Measurements from ENCODE around the gene MBP. TPM values are rescaled to one million over a fixed set of nuclear protein-coding genes. Genes with fewer than 3 reads are reported as not detected.

MBP gene
- total RNA-seq, 2 experiments from 2014 or later, result 47.0 to 65.7 TPM

GRCh38 chr18:77043541-77044280 is 88.9 kb downstream of the MBP start:
- intact Hi-C loops (cut with DNase I, micrococcal nuclease), result no loop called here
- ATAC-seq, result no peak
- peaks cover 33% of the 10 kb centered on the region for H3K4me1 Mint-ChIP-seq
- no peak overlapping the region for H3K4me3 Mint-ChIP-seq
- H3K36me3 Mint-ChIP-seq (ENCODE audit: low read depth), result peaks cover 46% of the 10 kb centered on the region
- H3K27ac Mint-ChIP-seq, result no peak overlapping the region
- CTCF ChIA-PET, result interaction anchor here (2.0 kb wide), 1 partner anchor 11 kb away, joined by 5 read pairs; no protein-coding TSS in a partner anchor
- H3K9me3 Mint-ChIP-seq (ENCODE audit: low read depth), result no peaks in the 10 kb centered on the region
- DNase-seq, result no peak
- no peaks in the 10 kb centered on the region for H3K27me3 Mint-ChIP-seq
- POLR2A ChIA-PET, result no interaction called here

DNA sequence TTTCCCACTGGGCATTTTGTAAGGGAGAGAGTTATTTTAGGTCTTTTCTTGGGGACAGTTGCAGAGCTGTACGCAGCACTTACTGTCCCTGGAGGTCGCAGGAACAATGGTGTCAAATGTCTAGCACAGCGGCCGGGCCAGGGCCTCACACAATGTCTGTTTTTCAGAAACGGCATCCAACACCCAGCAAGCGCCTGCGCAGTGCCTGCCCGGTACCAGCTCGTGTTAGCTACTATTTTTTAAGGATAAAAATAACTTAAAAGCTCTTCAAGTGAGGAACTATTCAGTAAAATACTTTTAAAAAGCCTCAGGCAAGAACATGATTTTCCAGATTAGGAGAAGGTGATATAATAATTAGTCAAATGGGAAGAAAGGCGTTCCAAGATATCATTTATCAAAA is 90.0 kb downstream of the MBP start:
- DNase-seq (no peak), ATAC-seq (no peak)
- Mint-ChIP-seq H3K27ac (no peak overlapping the region), H3K36me3 (ENCODE audit: low read depth) (peaks cover 41% of the 10 kb centered on the region), H3K4me1 (peaks cover 34% of the 10 kb centered on the region), H3K27me3 (no peaks in the 10 kb centered on the region), H3K4me3 (no peak overlapping the region), H3K9me3 (ENCODE audit: low read depth) (no peaks in the 10 kb centered on the region)
- intact Hi-C loops (cut with DNase I, micrococcal nuclease), result no loop called here
- POLR2A ChIA-PET, result no interaction called here
- CTCF ChIA-PET, result interaction anchor here (1.0 to 2.0 kb wide), 2 partner anchors 12 to 15 kb away, joined by 4 to 5 read pairs; no protein-coding TSS in a partner anchor

- H3K27me3 Mint-ChIP-seq, result no peaks in the 10 kb centered on the region
- ATAC-seq (no peak), DNase-seq (no peak)
- H3K27ac Mint-ChIP-seq, result peak overlapping the region; percentile 9
- ChIA-PET CTCF (interaction anchor here (1.2 kb wide), 1 partner anchor 40 kb away, joined by 3 read pairs; no protein-coding TSS in a partner anchor), POLR2A (no interaction called here)
- no peaks in the 10 kb centered on the region for H3K9me3 Mint-ChIP-seq (ENCODE audit: low read depth)
- peaks cover 43% of the 10 kb centered on the region for H3K4me1 Mint-ChIP-seq
- intact Hi-C loops (cut with DNase I, micrococcal nuclease), result no loop called here
- H3K36me3 Mint-ChIP-seq (ENCODE audit: low read depth), result peaks cover 40% of the 10 kb centered on the region
- H3K4me3 Mint-ChIP-seq, result no peak overlapping the region
These were observed 93.1 kb downstream of the MBP start for GRCh38 chr18:77039196-77040130.

DNA sequence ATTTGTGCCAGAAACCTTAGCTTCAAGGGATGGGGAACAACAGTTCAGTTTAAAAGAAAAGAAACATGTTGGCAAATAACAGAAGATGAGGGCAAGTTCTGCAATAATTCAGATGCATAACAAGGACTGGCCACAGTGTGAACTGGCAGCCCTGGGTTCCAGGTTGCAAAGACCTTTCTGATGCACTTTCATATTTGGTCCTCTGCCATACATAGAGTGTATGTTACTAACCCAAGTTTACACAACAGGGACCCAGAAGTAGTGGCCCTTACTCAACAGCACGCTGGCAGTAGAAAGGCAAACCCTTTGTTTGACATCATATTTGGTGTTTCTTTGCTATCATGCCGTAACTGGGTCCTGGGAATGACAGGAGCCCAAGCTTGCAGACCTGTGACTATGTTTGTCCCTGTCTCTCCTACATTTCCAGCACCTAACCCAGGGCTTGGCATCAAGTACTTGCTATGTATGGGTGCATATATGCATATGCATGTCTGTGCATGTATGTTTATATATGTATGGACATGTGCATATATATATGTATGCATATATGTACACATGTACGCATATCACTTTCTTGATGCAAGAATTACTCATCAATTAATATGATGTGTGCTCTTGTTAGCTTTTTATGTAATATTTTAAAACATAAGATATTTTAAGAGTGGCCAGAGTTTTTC is 94.3 kb downstream of the MBP start:
- ChIA-PET CTCF (interaction anchor here (0.7 to 1.2 kb wide), 3 partner anchors 8 to 38 kb away, joined by 3 to 4 read pairs (median 3); no protein-coding TSS in a partner anchor), POLR2A (no interaction called here)
- no peaks in the 10 kb centered on the region for H3K9me3 Mint-ChIP-seq (ENCODE audit: low read depth)
- intact Hi-C loops (cut with DNase I, micrococcal nuclease), result no loop called here
- H3K4me1 Mint-ChIP-seq, result peaks cover 39% of the 10 kb centered on the region
- ATAC-seq (no peak), DNase-seq (no peak)
- H3K36me3 Mint-ChIP-seq (ENCODE audit: low read depth), result peaks cover 36% of the 10 kb centered on the region
- no peaks in the 10 kb centered on the region for H3K27me3 Mint-ChIP-seq
- no peak overlapping the region for H3K4me3 Mint-ChIP-seq
- no peak overlapping the region for H3K27ac Mint-ChIP-seq

DNA sequence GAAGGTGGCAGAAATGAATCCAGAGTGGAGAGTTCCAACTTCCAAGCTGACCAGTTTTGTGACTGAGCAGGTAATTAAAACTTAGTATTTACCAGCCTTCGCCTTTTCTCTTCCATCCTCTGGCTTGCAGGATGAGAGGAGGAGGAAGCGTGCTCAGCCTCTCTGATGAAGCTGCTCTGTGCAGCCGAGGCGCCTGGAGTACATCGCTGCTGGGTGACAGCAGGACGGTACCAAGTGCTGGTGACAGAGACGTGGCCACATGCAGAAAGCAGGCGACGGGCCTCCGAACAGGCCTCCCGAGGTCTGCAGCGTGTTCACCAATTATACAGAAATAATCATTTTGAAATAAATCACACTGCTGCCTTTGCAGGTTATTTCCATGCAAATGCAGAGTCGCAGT is 95.0 kb downstream of the MBP start:
- Mint-ChIP-seq H3K27ac (no peak overlapping the region), H3K4me1 (peaks cover 39% of the 10 kb centered on the region), H3K4me3 (no peak overlapping the region), H3K9me3 (ENCODE audit: low read depth) (no peaks in the 10 kb centered on the region), H3K36me3 (ENCODE audit: low read depth) (peaks cover 29% of the 10 kb centered on the region), H3K27me3 (no peaks in the 10 kb centered on the region)
- CTCF ChIA-PET, result interaction anchor here (0.6 to 1.1 kb wide), 2 partner anchors 9 to 158 kb away, joined by 3 to 4 read pairs; no protein-coding TSS in a partner anchor
- POLR2A ChIA-PET, result no interaction called here
- DNase-seq (no peak), ATAC-seq (no peak)
- intact Hi-C loops (cut with DNase I, micrococcal nuclease), result no loop called here

GRCh38 chr18:77035380-77036187 is 97.0 kb downstream of the MBP start:
- Mint-ChIP-seq H3K9me3 (ENCODE audit: low read depth) (no peaks in the 10 kb centered on the region), H3K4me3 (no peak overlapping the region), H3K27ac (peak overlapping the region; percentile 32), H3K27me3 (no peaks in the 10 kb centered on the region), H3K36me3 (ENCODE audit: low read depth) (peaks cover 21% of the 10 kb centered on the region), H3K4me1 (peaks cover 39% of the 10 kb centered on the region)
- ChIA-PET POLR2A (interaction anchor here (0.6 kb wide), 1 partner anchor 35 kb away, joined by 5 read pairs; no protein-coding TSS in a partner anchor), CTCF (interaction anchor here (0.6 to 1.3 kb wide), 4 partner anchors 13 to 711 kb away, joined by 3 to 4 read pairs (median 3); no protein-coding TSS in a partner anchor)
- no peak for ATAC-seq
- intact Hi-C loops (cut with DNase I, micrococcal nuclease), result no loop called here
- DNase-seq, result no peak

DNA sequence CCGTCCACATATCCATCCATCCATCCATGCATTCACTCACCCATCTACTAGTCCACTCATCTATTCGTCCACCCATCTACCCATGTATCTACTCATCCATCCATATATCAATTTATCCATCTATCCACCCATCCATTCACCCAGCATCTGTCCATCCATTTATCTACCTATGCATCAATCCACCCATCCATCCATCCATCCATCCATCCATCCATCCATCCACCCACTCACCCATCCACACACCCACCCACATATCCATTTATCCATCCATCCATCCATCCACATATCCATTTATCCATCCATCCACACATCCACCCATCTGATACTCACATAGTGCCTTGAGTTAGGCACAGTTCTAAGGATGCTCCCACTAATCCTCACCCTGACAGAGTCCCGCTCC is 99.0 kb downstream of the MBP start:
- POLR2A ChIA-PET, result no interaction called here
- CTCF ChIA-PET, result no interaction called here
- DNase-seq, result no peak
- Mint-ChIP-seq H3K4me3 (no peak overlapping the region), H3K9me3 (ENCODE audit: low read depth) (no peaks in the 10 kb centered on the region), H3K4me1 (peaks cover 22% of the 10 kb centered on the region), H3K27me3 (no peaks in the 10 kb centered on the region), H3K27ac (no peak overlapping the region), H3K36me3 (ENCODE audit: low read depth) (peaks cover 23% of the 10 kb centered on the region)
- intact Hi-C loops (cut with DNase I, micrococcal nuclease), result no loop called here
- no peak for ATAC-seq

- peaks cover 23% of the 10 kb centered on the region for H3K36me3 Mint-ChIP-seq (ENCODE audit: low read depth)
- ChIA-PET POLR2A (no interaction called here), CTCF (interaction anchor here (0.6 to 1.0 kb wide), 3 partner anchors 10 to 511 kb away, joined by 3 read pairs; no protein-coding TSS in a partner anchor)
- H3K27ac Mint-ChIP-seq, result no peak overlapping the region
- DNase-seq, result no peak
- H3K4me1 Mint-ChIP-seq, result peaks cover 16% of the 10 kb centered on the region
- H3K9me3 Mint-ChIP-seq (ENCODE audit: low read depth), result no peaks in the 10 kb centered on the region
- H3K27me3 Mint-ChIP-seq, result no peaks in the 10 kb centered on the region
- H3K4me3 Mint-ChIP-seq, result no peak overlapping the region
- intact Hi-C loops (cut with DNase I, micrococcal nuclease), result no loop called here
- no peak for ATAC-seq
These were observed 100.3 kb downstream of the MBP start for GRCh38 chr18:77032181-77032701.

DNA sequence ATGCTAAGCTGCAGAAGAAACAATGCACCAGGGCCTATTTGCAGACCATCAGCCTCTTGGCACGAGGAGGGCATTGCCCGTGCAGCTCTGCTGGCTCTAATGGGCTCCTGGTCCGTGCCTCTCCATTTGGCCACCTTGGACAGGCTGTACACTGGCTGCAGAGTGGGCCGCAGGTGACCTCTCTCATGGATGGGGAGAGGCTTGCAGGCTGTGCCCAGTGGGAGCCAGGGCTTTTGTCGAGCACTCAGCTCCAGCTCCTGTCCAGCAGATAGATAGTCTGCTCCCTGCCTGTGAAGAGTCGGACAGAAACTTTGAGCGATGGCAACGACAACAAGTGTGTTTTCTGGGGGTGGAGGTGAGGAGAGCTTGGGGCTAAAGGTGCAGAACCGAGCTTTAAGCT is 100.9 kb downstream of the MBP start:
- intact Hi-C loops (cut with DNase I, micrococcal nuclease), result no loop called here
- CTCF ChIA-PET, result interaction anchor here (1.0 kb wide), 1 partner anchor 32 kb away, joined by 3 read pairs; no protein-coding TSS in a partner anchor
- ATAC-seq, result no peak

GRCh38 chr18:77030201-77030600 is 102.4 kb downstream of the MBP start:
- Mint-ChIP-seq H3K36me3 (ENCODE audit: low read depth) (peaks cover 17% of the 10 kb centered on the region), H3K4me3 (no peak overlapping the region), H3K27me3 (no peaks in the 10 kb centered on the region), H3K4me1 (peaks cover 9% of the 10 kb centered on the region), H3K9me3 (ENCODE audit: low read depth) (no peaks in the 10 kb centered on the region), H3K27ac (no peak overlapping the region)
- no peak for DNase-seq
- intact Hi-C loops (cut with DNase I, micrococcal nuclease), result no loop called here
- ChIA-PET CTCF (interaction anchor here (0.6 kb wide), 1 partner anchor 45 kb away, joined by 3 read pairs; no protein-coding TSS in a partner anchor), POLR2A (no interaction called here)
- no peak for ATAC-seq

More for the DNA sequence above, 100.9 kb downstream of the MBP start:
- DNase-seq, result no peak
- Mint-ChIP-seq H3K9me3 (ENCODE audit: low read depth) (no peaks in the 10 kb centered on the region), H3K36me3 (ENCODE audit: low read depth) (peaks cover 21% of the 10 kb centered on the region), H3K27me3 (no peaks in the 10 kb centered on the region), H3K27ac (no peak overlapping the region), H3K4me3 (no peak overlapping the region), H3K4me1 (peaks cover 16% of the 10 kb centered on the region)
- POLR2A ChIA-PET, result interaction anchor here (0.6 kb wide), 1 partner anchor 93 kb away, joined by 8 read pairs; no protein-coding TSS in a partner anchor

Data from activated CD4-positive, alpha-beta T cell treated with anti-CD3 and anti-CD28 coated beads for 36 hours (primary cell).